NCI-H1436 (cell line): ENCODE results near the gene C1orf115.
"Not testable (repeated sequence)": the region's sequence is repeated elsewhere in the genome, so short reads cannot be mapped to it uniquely, and the experiment has no call there.

ENCODE experiments used
- DNase-seq: peaks from one replicate; lab custom pipeline; 2025; lab: John Stamatoyannopoulos, UW

Gene C1orf115

GRCh38 chr1:220690140-220691052 lies at the start of gene C1orf115:
C1orf115 (plus strand) TSS chr1:220690363; CDS start chr1:220690403, 40 bp downstream.
- peak; percentile 89 for DNase-seq

- no peak for DNase-seq
These were observed 47.9 kb upstream of the C1orf115 start for GRCh38 chr1:220642285-220642684.

- no peak for DNase-seq
These were observed 37.2 kb upstream of the C1orf115 start for GRCh38 chr1:220652995-220653394.

GRCh38 chr1:220655509-220655908 lies 34.7 kb upstream of the C1orf115 start:
- no peak for DNase-seq

- no peak for DNase-seq
These were observed 34.0 kb upstream of the C1orf115 start for GRCh38 chr1:220655961-220656740.

GRCh38 chr1:220666349-220666748 lies 23.8 kb upstream of the C1orf115 start:
- DNase-seq: no peak

GRCh38 chr1:220669005-220669404 lies 21.2 kb upstream of the C1orf115 start:
- DNase-seq: no peak

GRCh38 chr1:220670365-220670764 lies 19.8 kb upstream of the C1orf115 start:
- DNase-seq: no peak

GRCh38 chr1:220673921-220674320 lies 16.2 kb upstream of the C1orf115 start:
- no peak for DNase-seq

GRCh38 chr1:220677251-220677650 lies 12.9 kb upstream of the C1orf115 start:
- DNase-seq: no peak

- DNase-seq: peak; percentile 67
These were observed 10.0 kb upstream of the C1orf115 start for GRCh38 chr1:220680085-220680687.

- DNase-seq: no peak
These were observed 8.8 kb upstream of the C1orf115 start for GRCh38 chr1:220681220-220681880.

GRCh38 chr1:220682901-220683576 lies 7.1 kb upstream of the C1orf115 start:
- no peak for DNase-seq

- DNase-seq: not testable (repeated sequence)
These were observed 6.4 kb upstream of the C1orf115 start for GRCh38 chr1:220683716-220684115.

- DNase-seq: no peak
These were observed 5.3 kb upstream of the C1orf115 start for GRCh38 chr1:220684890-220685289.

- DNase-seq: no peak
These were observed 4.3 kb upstream of the C1orf115 start for GRCh38 chr1:220685879-220686278.

GRCh38 chr1:220687809-220688208 lies 2.4 kb upstream of the C1orf115 start:
- DNase-seq: no peak

GRCh38 chr1:220689666-220690065 lies 497 bp upstream of the C1orf115 start:
- DNase-seq: no peak

- DNase-seq: no peak
These were observed 1.0 kb downstream of the C1orf115 start for GRCh38 chr1:220691053-220691684.

- no peak for DNase-seq
These were observed 2.5 kb downstream of the C1orf115 start for GRCh38 chr1:220692436-220693228.
